ENCODE measurements around the gene MEMO1.
A peak's percentile ranks its signal among the peaks of the same experiment; 100 is the strongest.
"Not testable (repeated sequence)": the region's sequence is repeated elsewhere in the genome, so short reads cannot be mapped to it uniquely, and the experiment has no call there.

MEMO1 gene

DNA sequence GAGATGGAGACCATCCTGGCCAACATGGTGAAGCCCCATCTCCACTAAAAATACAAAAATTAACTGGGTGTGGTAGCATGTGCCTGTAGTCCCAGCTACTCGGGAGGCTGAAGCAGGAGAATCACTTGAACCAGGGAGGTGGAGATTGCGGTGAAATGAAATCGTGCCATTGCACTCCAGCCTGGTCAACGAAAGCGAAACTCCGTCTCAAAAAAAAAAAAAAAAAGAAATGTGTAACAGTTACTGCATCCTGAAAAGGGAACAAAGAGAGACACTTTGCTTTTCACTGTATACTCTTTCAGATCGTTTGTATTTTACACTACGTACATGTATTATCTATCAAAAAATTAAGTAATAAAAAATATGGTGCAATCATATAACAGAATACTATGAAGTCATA is 53.9 kb downstream of the MEMO1 start:
- not testable (repeated sequence) for H3K9me3 Mint-ChIP-seq, H3K4me3 Mint-ChIP-seq, H3K27me3 Mint-ChIP-seq, H3K27ac Mint-ChIP-seq
- Mint-ChIP-seq H3K36me3 (ENCODE audit: low read depth) (peaks cover 30% of the 10 kb centered on the region), H3K4me1 (ENCODE audit: low read depth) (peaks cover 48% of the 10 kb centered on the region)

DNA sequence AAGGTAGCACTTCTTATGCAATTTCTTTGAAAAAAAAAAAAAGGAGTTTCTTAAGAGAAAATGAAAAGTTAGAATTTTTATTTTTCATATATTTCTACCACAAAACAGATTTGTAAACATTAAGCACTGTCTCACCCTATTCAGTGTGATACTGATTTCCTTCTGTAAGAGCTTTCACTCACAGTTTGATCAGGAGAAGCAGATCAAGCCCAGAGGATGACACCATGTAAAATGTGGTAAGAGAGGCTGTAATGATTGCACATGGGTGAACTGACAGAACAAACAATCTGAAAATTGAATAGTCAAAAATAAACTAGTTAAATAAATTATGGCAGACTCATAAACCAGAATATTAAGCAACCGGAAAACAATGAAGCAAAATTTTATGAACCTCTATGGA is 54.5 kb downstream of the MEMO1 start:
- no peak overlapping the region for H3K27ac Mint-ChIP-seq
- H3K9me3 Mint-ChIP-seq: no peaks in the 10 kb centered on the region
- H3K36me3 Mint-ChIP-seq (ENCODE audit: low read depth): peaks cover 30% of the 10 kb centered on the region
- peaks cover 48% of the 10 kb centered on the region for H3K4me1 Mint-ChIP-seq (ENCODE audit: low read depth)
- H3K27me3 Mint-ChIP-seq: no peaks in the 10 kb centered on the region
- no peak overlapping the region for H3K4me3 Mint-ChIP-seq

DNA sequence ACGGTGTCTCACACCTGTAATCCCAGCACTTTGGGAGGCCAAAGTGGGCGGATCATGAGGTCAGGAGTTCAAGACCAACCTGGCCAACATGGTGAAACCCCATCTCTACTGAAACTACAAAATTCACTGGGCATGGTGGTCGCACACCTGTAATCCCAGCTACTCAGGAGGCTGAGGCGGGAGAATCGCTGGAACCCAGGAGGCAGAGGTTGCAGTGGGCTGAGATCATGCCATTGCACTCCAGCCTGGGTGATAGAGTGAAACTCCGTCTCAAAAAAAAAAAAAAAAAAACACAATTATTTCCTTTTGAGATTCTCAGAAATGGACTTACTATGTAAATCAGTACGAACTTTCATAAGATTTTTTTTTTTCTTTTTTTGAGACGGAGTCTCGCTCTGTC is 57.7 kb downstream of the MEMO1 start:
- H3K4me3 Mint-ChIP-seq, H3K9me3 Mint-ChIP-seq, H3K27ac Mint-ChIP-seq, H3K27me3 Mint-ChIP-seq: not testable (repeated sequence)
- Mint-ChIP-seq H3K4me1 (ENCODE audit: low read depth) (peaks cover 43% of the 10 kb centered on the region), H3K36me3 (ENCODE audit: low read depth) (peaks cover 34% of the 10 kb centered on the region)

DNA sequence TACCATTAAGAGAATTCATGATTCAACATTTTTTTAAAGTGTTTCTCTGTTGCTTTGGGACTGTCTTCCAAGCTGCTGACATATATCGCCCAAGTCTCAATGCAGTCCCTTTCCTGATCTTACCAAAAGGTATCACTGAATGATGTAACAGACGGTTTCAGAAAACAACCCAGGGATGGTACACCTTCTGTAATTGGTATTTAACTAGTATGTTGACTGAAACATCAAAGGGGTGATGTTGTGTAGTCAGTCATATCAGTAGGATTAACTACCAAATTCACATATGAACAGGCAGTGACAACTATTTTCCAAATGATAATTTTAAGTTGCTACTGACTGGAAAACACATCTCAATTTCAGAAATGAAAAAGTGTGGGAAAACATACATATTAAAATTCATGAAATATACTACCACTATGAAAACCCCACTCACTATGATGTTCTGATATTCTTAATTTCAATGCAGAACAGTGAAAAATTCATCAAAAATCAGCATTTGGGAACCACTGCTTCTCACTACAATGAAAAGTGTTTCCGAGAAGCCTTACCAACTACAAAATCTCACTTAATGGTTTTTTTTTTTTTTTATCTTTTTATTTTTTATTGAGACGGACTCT is 59.8 kb downstream of the MEMO1 start:
- Mint-ChIP-seq H3K9me3 (no peaks in the 10 kb centered on the region), H3K4me1 (ENCODE audit: low read depth) (peaks cover 43% of the 10 kb centered on the region), H3K4me3 (no peak overlapping the region), H3K27ac (peak overlapping the region; percentile 72), H3K27me3 (no peaks in the 10 kb centered on the region), H3K36me3 (ENCODE audit: low read depth) (peaks cover 27% of the 10 kb centered on the region)

DNA sequence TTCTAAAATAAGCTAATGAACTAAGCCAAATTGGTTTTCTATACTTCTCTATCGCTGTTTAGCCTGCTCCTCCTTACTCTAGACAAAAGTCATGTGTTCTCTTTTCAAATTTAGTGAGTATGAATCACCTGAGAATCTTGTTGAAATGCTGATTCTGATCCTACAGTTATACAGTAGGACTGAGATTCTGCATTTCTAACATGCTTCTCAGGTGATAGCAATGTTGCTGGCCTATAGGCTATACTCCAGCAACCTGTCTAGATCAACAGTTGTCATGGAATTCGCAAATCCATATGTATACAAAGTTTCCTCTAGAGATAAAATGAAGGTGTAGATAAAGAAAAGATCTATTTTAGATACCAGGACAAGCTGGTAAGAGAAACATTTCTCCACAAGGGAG is 62.9 kb downstream of the MEMO1 start:
- H3K27ac Mint-ChIP-seq: no peak overlapping the region
- no peaks in the 10 kb centered on the region for H3K9me3 Mint-ChIP-seq

DNA sequence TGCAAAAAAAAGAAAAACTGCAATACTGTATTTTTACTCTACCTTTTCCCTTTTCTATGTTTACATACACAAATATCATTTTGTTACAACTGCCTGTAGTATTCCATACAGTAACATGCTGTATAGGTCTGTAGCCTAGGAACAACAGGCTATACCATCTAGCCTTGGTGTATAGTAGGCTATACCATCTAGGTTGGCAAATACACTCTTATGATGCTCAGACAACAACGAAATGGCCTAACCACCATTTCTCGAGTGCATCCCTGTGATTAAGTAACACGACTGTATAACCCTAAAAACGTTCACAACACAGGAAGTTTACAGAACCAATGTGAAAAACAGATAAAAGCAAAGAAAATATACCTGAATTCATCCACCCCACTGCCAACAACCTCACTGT is 64.0 kb downstream of the MEMO1 start:
- Mint-ChIP-seq H3K27ac (no peak overlapping the region), H3K4me1 (ENCODE audit: low read depth) (peaks cover 65% of the 10 kb centered on the region), H3K36me3 (ENCODE audit: low read depth) (peaks cover 14% of the 10 kb centered on the region), H3K4me3 (no peak overlapping the region), H3K9me3 (no peaks in the 10 kb centered on the region), H3K27me3 (no peaks in the 10 kb centered on the region)

More for the DNA sequence above, 62.9 kb downstream of the MEMO1 start:
- Mint-ChIP-seq H3K27me3 (no peaks in the 10 kb centered on the region), H3K4me1 (ENCODE audit: low read depth) (peaks cover 66% of the 10 kb centered on the region), H3K4me3 (no peak overlapping the region), H3K36me3 (ENCODE audit: low read depth) (peaks cover 9% of the 10 kb centered on the region)

DNA sequence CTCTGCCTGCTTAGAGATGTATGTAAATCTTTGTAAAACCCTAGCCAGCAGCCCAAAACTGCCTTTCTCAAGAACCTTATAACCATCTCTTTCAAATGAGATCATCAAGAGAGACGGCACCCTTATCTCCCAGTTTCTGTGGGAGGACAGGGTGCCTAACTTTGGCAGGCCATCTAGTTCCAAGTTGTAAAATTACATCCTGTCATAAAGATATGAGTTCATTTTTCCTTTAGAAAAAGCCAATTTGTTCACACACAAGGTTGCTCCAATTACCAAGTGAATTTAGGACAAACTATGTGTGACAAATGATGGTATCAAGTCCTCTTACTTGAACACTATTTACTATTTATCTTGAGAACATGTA is 65.3 kb downstream of the MEMO1 start:
- H3K36me3 Mint-ChIP-seq (ENCODE audit: low read depth): peaks cover 15% of the 10 kb centered on the region
- H3K27me3 Mint-ChIP-seq: no peaks in the 10 kb centered on the region
- peak overlapping the region; percentile 64 for H3K27ac Mint-ChIP-seq
- H3K4me1 Mint-ChIP-seq (ENCODE audit: low read depth): peaks cover 54% of the 10 kb centered on the region
- H3K9me3 Mint-ChIP-seq: no peaks in the 10 kb centered on the region
- H3K4me3 Mint-ChIP-seq: no peak overlapping the region

DNA sequence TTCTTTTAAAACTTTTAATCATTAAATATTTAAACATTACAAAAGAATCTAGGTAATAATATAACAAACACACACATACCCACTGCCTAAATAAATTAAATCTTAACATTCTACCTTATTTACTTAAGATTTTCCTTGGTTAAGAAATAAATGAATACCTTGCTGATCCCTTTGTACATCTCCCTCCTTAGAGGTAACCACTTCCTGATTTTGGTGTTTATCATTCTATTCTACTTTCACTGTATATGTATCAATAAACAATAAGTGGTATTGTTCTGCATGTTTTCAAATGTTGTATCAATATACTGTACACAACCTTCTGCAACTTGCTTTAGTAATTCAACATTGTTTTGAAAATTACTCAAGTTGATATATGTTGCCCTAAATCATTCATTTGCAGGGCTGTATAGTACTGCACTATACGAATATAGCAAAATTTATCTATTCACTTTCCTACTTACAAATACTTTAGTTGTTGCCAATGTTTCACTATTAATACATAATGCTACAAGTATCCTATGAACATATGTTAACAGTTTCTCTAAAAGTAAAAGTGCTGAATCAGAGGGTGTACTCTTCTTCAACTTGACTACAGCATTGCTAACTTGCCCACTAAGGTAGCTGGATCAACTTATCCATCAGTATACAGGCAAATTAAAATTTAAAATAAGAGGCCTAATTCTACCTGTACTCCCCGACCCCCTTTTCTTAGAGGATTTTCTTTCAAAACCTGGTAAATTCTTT is 65.8 kb downstream of the MEMO1 start:
- Mint-ChIP-seq H3K27me3 (no peaks in the 10 kb centered on the region), H3K36me3 (ENCODE audit: low read depth) (peaks cover 15% of the 10 kb centered on the region), H3K9me3 (no peaks in the 10 kb centered on the region), H3K4me3 (no peak overlapping the region), H3K27ac (peak overlapping the region; percentile 64), H3K4me1 (ENCODE audit: low read depth) (peaks cover 54% of the 10 kb centered on the region)

DNA sequence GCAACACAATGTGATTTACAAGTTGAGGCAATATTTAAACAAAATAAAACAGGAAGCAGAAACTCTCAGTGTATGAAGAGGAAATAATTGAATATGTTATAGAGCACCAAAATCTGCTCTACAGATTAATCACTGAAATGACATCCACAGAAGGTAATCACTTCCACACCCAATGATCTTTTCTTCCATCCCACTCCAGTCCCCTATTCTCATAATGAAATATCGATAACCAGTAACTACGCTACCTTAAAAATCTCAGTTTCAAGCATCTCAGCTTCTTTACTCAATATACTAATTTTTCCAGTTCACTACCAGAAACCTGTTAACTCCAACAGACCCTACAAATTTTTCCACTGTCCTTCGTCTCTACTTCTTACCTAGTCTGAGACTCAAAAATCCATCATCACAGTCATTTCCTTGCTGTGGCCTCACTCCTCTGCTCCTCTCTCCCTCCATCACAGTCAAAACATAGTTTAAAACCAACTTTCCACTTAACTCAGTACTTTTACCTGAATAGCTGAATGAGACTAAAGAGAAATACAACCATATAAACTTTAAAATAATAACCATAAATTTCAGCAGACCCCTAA is 67.1 kb downstream of the MEMO1 start:
- Mint-ChIP-seq H3K4me3 (no peak overlapping the region), H3K9me3 (no peaks in the 10 kb centered on the region), H3K27ac (peak overlapping the region; percentile 28), H3K36me3 (ENCODE audit: low read depth) (peaks cover 7% of the 10 kb centered on the region), H3K4me1 (ENCODE audit: low read depth) (peaks cover 49% of the 10 kb centered on the region), H3K27me3 (no peaks in the 10 kb centered on the region)

DNA sequence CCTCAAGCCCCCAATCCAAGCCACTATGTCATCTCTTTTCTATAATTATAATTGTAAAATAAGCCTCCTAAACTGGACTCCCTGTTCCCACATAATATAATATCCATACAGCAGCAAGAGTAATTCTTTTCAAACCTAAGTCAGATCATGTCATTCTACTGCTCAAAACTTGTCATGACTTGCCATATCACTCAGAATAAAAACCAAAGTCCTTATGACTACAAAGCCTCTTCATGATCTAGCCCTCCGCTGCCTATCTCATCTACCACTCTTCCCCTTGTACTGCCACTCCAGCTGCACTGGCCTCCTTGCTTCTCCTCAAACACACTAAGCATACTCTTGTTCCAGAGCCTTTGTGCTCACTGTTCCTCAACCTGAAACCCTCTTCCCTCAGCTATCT is 69.9 kb downstream of the MEMO1 start:
- H3K4me1 Mint-ChIP-seq (ENCODE audit: low read depth): peaks cover 36% of the 10 kb centered on the region
- H3K4me3 Mint-ChIP-seq: no peak overlapping the region
- peaks cover 16% of the 10 kb centered on the region for H3K36me3 Mint-ChIP-seq (ENCODE audit: low read depth)
- H3K9me3 Mint-ChIP-seq: no peaks in the 10 kb centered on the region
- H3K27me3 Mint-ChIP-seq: no peaks in the 10 kb centered on the region
- no peak overlapping the region for H3K27ac Mint-ChIP-seq

DNA sequence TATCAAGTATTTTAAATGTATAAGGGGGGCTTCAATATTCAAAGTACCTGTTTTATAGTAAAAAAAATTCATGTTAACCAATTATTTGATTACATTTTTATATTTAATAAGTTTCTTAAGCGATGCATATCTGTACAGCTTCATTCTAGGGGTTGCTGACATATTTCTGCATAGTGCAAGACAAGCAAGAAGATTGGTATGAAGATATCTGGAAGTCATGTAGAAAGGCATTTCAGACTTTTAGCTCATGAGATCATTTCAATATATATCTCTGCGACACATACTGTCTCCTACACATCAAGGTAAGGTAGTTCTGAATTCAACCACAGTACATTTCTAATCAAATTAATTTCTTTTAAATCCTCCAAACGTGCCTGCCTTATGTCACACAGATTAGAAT is 73.1 kb downstream of the MEMO1 start:
- no peaks in the 10 kb centered on the region for H3K9me3 Mint-ChIP-seq
- peaks cover 12% of the 10 kb centered on the region for H3K4me1 Mint-ChIP-seq (ENCODE audit: low read depth)
- no peak overlapping the region for H3K4me3 Mint-ChIP-seq
- no peaks in the 10 kb centered on the region for H3K27me3 Mint-ChIP-seq
- H3K36me3 Mint-ChIP-seq (ENCODE audit: low read depth): peaks cover 17% of the 10 kb centered on the region
- H3K27ac Mint-ChIP-seq: no peak overlapping the region

DNA sequence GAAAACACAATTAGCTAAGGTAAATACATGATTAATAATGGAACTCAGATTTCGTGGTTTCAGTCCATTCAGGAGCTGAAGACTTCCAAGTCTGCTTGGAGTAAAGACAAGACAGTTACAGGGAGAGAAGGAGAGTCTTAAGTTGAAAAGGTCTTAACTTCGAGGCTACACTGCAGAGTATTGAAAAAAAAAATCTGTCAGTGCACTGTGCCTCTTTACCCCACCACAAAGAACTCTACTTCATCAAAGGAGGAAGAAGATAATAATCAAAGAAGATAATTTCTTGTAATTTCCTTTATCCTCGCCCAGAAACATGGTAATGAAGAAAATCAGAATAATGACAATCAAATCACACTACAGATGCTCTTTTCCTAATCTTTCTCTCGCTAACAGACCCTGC is 75.4 kb downstream of the MEMO1 start:
- Mint-ChIP-seq H3K27me3 (no peaks in the 10 kb centered on the region), H3K9me3 (no peaks in the 10 kb centered on the region), H3K4me3 (no peak overlapping the region), H3K4me1 (ENCODE audit: low read depth) (peaks cover 18% of the 10 kb centered on the region), H3K36me3 (ENCODE audit: low read depth) (peaks cover 23% of the 10 kb centered on the region), H3K27ac (no peak overlapping the region)

DNA sequence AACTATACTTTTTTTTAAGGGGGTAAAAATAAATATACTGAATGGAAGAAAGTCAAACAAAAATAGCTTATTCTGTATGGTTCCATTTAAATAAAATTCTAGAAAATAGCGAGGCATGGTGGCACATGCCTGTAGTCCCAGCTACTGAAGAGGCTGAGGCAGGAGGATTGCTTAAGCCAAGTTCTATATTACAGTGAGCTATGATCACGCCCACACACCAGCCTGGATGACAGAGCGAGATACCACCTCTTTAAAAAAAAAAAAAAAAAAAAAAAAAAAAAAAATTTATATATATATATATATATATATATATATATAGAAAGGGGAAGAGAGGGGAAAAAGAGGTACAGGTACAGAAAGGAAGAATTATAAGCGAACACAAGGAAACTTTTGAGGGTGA is 77.7 kb downstream of the MEMO1 start:
- no peaks in the 10 kb centered on the region for H3K27me3 Mint-ChIP-seq
- no peaks in the 10 kb centered on the region for H3K9me3 Mint-ChIP-seq
- H3K36me3 Mint-ChIP-seq (ENCODE audit: low read depth): peaks cover 27% of the 10 kb centered on the region
- peaks cover 18% of the 10 kb centered on the region for H3K4me1 Mint-ChIP-seq (ENCODE audit: low read depth)
- H3K4me3 Mint-ChIP-seq: no peak overlapping the region
- no peak overlapping the region for H3K27ac Mint-ChIP-seq

DNA sequence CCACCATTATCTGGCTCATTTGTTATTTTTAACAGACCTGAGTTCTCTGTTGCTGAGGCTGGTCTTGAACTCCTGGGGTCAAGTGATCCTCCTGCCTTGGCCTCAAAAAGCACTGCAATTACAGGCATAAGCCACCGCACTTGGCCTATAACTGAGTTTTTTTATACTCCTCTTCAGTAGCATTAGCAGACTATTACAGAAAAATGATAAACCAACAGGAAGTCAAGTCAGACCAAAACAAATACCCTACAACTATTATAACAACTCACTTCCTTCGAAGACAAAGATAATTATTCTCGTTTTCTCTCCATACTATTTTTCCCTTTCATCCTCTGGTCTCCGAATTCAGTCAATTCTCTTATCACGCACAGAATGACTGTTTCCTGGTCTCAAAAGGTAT is 78.2 kb downstream of the MEMO1 start:
- H3K9me3 Mint-ChIP-seq: no peaks in the 10 kb centered on the region
- no peaks in the 10 kb centered on the region for H3K27me3 Mint-ChIP-seq
- peaks cover 18% of the 10 kb centered on the region for H3K4me1 Mint-ChIP-seq (ENCODE audit: low read depth)
- H3K4me3 Mint-ChIP-seq: no peak overlapping the region
- H3K36me3 Mint-ChIP-seq (ENCODE audit: low read depth): peaks cover 27% of the 10 kb centered on the region
- H3K27ac Mint-ChIP-seq: no peak overlapping the region

DNA sequence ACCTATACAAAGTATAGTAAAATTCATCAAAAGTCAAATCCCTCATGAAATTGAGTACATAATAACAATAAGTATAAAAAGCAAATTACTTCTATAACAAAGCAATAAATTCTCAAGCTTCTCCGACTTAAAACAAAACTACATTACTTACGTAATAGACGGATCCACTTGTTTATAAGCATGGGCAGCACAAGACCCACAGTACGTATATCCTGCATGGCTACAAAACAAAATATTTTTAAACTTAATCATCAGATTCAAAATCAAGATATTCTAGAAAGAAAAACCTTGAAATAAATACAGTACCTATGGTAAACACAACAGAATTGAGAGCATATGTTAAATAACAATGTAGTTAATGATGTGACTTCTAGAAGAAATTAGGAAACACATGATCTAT is 78.9 kb downstream of the MEMO1 start:
- peaks cover 27% of the 10 kb centered on the region for H3K36me3 Mint-ChIP-seq (ENCODE audit: low read depth)
- no peaks in the 10 kb centered on the region for H3K27me3 Mint-ChIP-seq
- peaks cover 17% of the 10 kb centered on the region for H3K4me1 Mint-ChIP-seq (ENCODE audit: low read depth)
- no peak overlapping the region for H3K4me3 Mint-ChIP-seq
- H3K27ac Mint-ChIP-seq: no peak overlapping the region
- no peaks in the 10 kb centered on the region for H3K9me3 Mint-ChIP-seq

DNA sequence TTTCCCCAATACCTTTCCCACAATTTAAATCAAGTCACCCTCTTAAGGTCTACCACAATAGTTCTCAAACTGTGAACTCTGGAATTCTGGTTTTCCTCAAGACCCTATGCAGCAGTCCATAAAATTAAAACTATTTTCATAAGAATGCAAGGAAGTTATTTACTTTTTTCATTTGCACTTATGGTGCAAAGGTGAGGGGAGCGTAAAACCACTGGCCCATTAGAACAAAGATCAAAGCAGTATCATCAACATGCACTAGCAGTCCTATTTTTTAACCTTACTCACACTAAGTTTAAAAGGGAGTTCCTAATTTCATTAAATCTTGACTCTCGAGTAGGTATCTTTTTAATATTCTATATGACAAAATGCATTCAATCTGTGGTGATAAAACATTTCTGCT is 85.3 kb downstream of the MEMO1 start:
- peaks cover 32% of the 10 kb centered on the region for H3K36me3 Mint-ChIP-seq (ENCODE audit: low read depth)
- H3K9me3 Mint-ChIP-seq: no peaks in the 10 kb centered on the region
- H3K27me3 Mint-ChIP-seq: no peaks in the 10 kb centered on the region
- H3K4me1 Mint-ChIP-seq (ENCODE audit: low read depth): peaks cover 7% of the 10 kb centered on the region
- H3K4me3 Mint-ChIP-seq: no peak overlapping the region
- H3K27ac Mint-ChIP-seq: no peak overlapping the region

Data from stimulated activated naive CD8-positive, alpha-beta T cell treated with anti-CD3 and anti-CD28 coated beads, Interleukin-15, Interleukin-2, amounts not matched to agents 100 ng/mL and 50 ng/mL, for 24 hours (primary cell).